Measurements from ENCODE around the gene SLC25A5. TPM values are rescaled to one million over a fixed set of nuclear protein-coding genes. Genes with fewer than 3 reads are reported as not detected.

Gene SLC25A5
- total RNA-seq, 1 donor from 2014 or later = 205 TPM

GRCh38 chrX:119475389-119476101 is 7.3 kb downstream of the SLC25A5 start:
- H3K4me2 ChIP-seq = no peak overlapping the region
- peaks cover 3% of the 10 kb centered on the region for H3K9me3 ChIP-seq (ENCODE audit: low read depth)
- no peaks in the 10 kb centered on the region for H3K79me2 ChIP-seq (ENCODE audit: low read depth)
- no peak overlapping the region for H2AFZ ChIP-seq (replicated peaks)
- H4K20me1 ChIP-seq (ENCODE audit: low read depth) = no peaks in the 10 kb centered on the region
- H3K4me1 ChIP-seq = no peaks in the 10 kb centered on the region
- H3K36me3 Mint-ChIP-seq = peaks cover 3% of the 10 kb centered on the region
- H3K4me3 ChIP-seq = no peak overlapping the region
- H3K27me3 Mint-ChIP-seq (ENCODE audit: insufficient read depth, low read depth) = peaks cover 9% of the 10 kb centered on the region
- no peaks in the 10 kb centered on the region for H3K27me3 ChIP-seq
- peaks cover 12% of the 10 kb centered on the region for H3K9me3 Mint-ChIP-seq
- H3K36me3 ChIP-seq = no peaks in the 10 kb centered on the region
- DNase-seq (ENCODE audit: low spot score) = no peak
- H3K27ac ChIP-seq = no peak overlapping the region
- no peak overlapping the region for H3K9ac ChIP-seq
- H3K4me3 Mint-ChIP-seq = no peak overlapping the region
- H3K27ac Mint-ChIP-seq = no peak overlapping the region
- peaks cover 22% of the 10 kb centered on the region for H3K4me1 Mint-ChIP-seq
- TF ChIP-seq EZH2phosphoT487 (IDR thresholded peaks at IDR 0.05) = no peak
- TF ChIP-seq CTCF (IDR thresholded peaks at IDR 0.05) = no peak
- TF ChIP-seq EZH2 (IDR thresholded peaks at IDR 0.05) = no peak
- no peaks in the 10 kb centered on the region for H3F3A ChIP-seq (ENCODE audit: low read depth)

DNA sequence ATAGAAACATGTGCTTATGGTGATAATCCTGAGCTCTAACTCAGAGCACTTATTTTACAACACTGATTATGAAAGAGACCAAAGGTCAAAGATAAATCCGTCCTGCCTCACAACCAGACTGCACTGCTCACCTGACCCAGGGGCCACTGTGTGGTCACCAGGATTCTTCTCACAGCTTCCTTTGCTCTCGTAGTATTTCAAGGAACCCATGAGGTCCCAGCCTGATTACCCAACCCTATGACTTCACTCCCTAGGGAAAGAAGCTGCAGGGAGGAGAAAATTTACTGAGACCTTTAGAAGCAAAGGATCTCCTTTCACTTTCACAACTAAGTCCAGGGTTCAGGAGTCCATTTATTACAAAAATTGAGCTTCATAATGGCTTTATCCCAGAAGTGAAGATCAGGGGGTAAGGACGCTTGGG is 9.6 kb downstream of the SLC25A5 start:
- H2AFZ ChIP-seq (replicated peaks) = no peak overlapping the region
- DNase-seq (ENCODE audit: low spot score) = no peak
- Mint-ChIP-seq H3K27me3 (ENCODE audit: insufficient read depth, low read depth) (peaks cover 6% of the 10 kb centered on the region), H3K4me3 (no peak overlapping the region), H3K36me3 (no peaks in the 10 kb centered on the region), H3K9me3 (peaks cover 8% of the 10 kb centered on the region), H3K27ac (no peak overlapping the region), H3K4me1 (peaks cover 22% of the 10 kb centered on the region)
- H3K9ac ChIP-seq = no peak overlapping the region
- no peaks in the 10 kb centered on the region for H3K79me2 ChIP-seq (ENCODE audit: low read depth)
- no peaks in the 10 kb centered on the region for H3F3A ChIP-seq (ENCODE audit: low read depth)
- TF ChIP-seq CTCF (IDR thresholded peaks at IDR 0.05) (no peak), EZH2 (IDR thresholded peaks at IDR 0.05) (no peak), EZH2phosphoT487 (IDR thresholded peaks at IDR 0.05) (no peak)
- peaks cover 3% of the 10 kb centered on the region for H3K9me3 ChIP-seq (ENCODE audit: low read depth)
- no peaks in the 10 kb centered on the region for H4K20me1 ChIP-seq (ENCODE audit: low read depth)
- peaks cover 9% of the 10 kb centered on the region for H3K27me3 ChIP-seq
- no peaks in the 10 kb centered on the region for H3K4me1 ChIP-seq
- H3K4me3 ChIP-seq = no peak overlapping the region
- H3K36me3 ChIP-seq = no peaks in the 10 kb centered on the region
- no peak overlapping the region for H3K27ac ChIP-seq
- no peak overlapping the region for H3K4me2 ChIP-seq

DNA sequence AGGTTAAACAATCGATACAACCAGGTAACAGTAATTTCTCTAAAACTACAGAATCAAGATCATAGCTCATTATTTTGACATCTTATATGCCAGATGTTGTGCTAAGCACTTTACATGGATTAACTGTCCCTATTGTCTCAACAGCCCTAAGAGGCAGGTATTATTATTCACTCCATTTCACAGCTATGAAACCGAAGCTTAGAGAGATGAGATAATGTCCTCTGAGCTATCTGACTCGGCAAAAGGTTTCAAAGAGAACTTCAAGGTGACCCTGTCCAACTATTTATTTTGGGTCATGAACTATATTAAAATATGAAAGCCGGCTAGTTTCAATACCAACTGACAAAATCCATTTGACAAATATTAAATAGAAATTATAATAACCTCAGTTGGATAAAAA is 10.3 kb downstream of the SLC25A5 start:
- Mint-ChIP-seq H3K4me3 (no peak overlapping the region), H3K27ac (no peak overlapping the region), H3K9me3 (peaks cover 8% of the 10 kb centered on the region), H3K4me1 (peaks cover 22% of the 10 kb centered on the region), H3K27me3 (ENCODE audit: insufficient read depth, low read depth) (peaks cover 6% of the 10 kb centered on the region), H3K36me3 (no peaks in the 10 kb centered on the region)
- Histone ChIP-seq H3K9ac (no peak overlapping the region), H3K27me3 (peaks cover 16% of the 10 kb centered on the region), H3K36me3 (no peaks in the 10 kb centered on the region), H3F3A (ENCODE audit: low read depth) (no peaks in the 10 kb centered on the region), H3K4me2 (no peak overlapping the region), H4K20me1 (ENCODE audit: low read depth) (no peaks in the 10 kb centered on the region), H3K9me3 (ENCODE audit: low read depth) (peaks cover 3% of the 10 kb centered on the region), H3K4me1 (no peaks in the 10 kb centered on the region), H3K79me2 (ENCODE audit: low read depth) (no peaks in the 10 kb centered on the region), H2AFZ (replicated peaks) (no peak overlapping the region), H3K4me3 (no peak overlapping the region), H3K27ac (no peak overlapping the region)
- no peak for DNase-seq (ENCODE audit: low spot score)
- no peak for TF ChIP-seq EZH2 (IDR thresholded peaks at IDR 0.05)
- TF ChIP-seq CTCF (IDR thresholded peaks at IDR 0.05) = no peak
- no peak for TF ChIP-seq EZH2phosphoT487 (IDR thresholded peaks at IDR 0.05)
